Vagina (tissue), 2 donors: Measurements from ENCODE around the gene IGFBP2.

ENCODE experiments used
- CTCF ChIP-seq, 3 experiments: fragments of 450-650 bp in 2 of 3; fragments of 200-600 bp in 1 of 3; sonication (generic) in 1 of 3; IDR thresholded peaks; one replicate each; pipeline ENCODE4 v1.5.1; 2017 to 2019; ENCODE audit warnings: antibody characterized with exemption in 3 of 3, mild to moderate bottlenecking in 2 of 3, moderate library complexity in 2 of 3
- POLR2A ChIP-seq, 2 donors: fragments of 450-650 bp; IDR thresholded peaks; one replicate each; pipeline ENCODE4 v1.6.1; 2017; ENCODE audit warnings: antibody characterized with exemption in 2 of 2, mild to moderate bottlenecking in 2 of 2, moderate library complexity in 2 of 2
- POLR2AphosphoS5 ChIP-seq, 2 donors: sonication (generic); formaldehyde crosslinking; IDR thresholded peaks; one replicate each; pipeline ENCODE4 v1.9.0; 2017; ENCODE audit warnings: antibody characterized with exemption in 2 of 2, mild to moderate bottlenecking in 2 of 2, low read depth in 1 of 2; ENCODE audit not compliant: insufficient read depth in 1 of 2

DNA sequence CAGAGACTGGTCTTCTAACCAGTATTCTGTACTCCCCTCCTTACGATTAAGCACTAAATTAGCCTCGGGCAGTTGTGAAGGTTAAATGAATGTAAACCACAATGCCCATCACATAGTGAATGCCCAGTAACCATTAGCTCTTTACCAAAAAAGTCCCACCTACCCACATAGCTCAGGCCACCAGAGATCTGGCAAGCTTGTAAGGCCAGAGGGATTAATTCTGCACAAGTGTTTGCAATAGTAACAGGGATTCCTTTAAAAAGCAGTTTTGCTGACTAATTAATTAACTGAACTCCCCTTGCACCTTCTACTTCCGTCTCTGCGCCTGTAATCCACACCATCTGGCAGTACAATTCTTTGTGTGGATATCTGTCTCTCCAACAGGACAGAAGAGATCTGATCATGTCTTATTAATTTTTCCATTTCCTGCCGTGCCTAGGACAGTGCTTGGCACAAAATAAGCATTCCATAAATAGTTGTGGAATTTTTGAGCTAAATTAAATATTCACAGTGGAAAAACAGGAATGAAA, 36.2 kb upstream of the IGFBP2 start:
- TF ChIP-seq POLR2A (IDR thresholded peaks at IDR 0.05) = no peak
- TF ChIP-seq CTCF (IDR thresholded peaks at IDR 0.05) = no peak
- TF ChIP-seq POLR2AphosphoS5 (IDR thresholded peaks at IDR 0.05; ENCODE audit: insufficient read depth in 1 of 2, low read depth in 1 of 2) = no peak
